Left renal pelvis (tissue), 4 donors: ENCODE data around the gene PIERCE2. TPM values are rescaled to one million over a fixed set of nuclear protein-coding genes. Genes with fewer than 3 reads are reported as not detected.
A peak's percentile ranks its signal among the peaks of the same experiment; 100 is the strongest.
"Not testable (repeated sequence)": the region's sequence is repeated elsewhere in the genome, so short reads cannot be mapped to it uniquely, and the experiment has no call there.

Source experiments
- DNase-seq, 4 donors: peaks; one replicate each; pipeline ENCODE4 v3.0.0-alpha.2; 2013; ENCODE audit warnings: low read depth in 4 of 4, low spot score in 3 of 4
- polyA plus RNA-seq, 4 donors: library from polyadenylated mRNA; unstranded; fragments of 120-200 nt; gene quantifications; one replicate each; pipeline ENCODE4 v1.2.1, GENCODE V29; 2013; ENCODE audit not compliant: insufficient read length in 4 of 4

The PIERCE2 gene
- polyA plus RNA-seq, 4 donors: 2.9 to 8.1 (median 5.6) TPM

DNA sequence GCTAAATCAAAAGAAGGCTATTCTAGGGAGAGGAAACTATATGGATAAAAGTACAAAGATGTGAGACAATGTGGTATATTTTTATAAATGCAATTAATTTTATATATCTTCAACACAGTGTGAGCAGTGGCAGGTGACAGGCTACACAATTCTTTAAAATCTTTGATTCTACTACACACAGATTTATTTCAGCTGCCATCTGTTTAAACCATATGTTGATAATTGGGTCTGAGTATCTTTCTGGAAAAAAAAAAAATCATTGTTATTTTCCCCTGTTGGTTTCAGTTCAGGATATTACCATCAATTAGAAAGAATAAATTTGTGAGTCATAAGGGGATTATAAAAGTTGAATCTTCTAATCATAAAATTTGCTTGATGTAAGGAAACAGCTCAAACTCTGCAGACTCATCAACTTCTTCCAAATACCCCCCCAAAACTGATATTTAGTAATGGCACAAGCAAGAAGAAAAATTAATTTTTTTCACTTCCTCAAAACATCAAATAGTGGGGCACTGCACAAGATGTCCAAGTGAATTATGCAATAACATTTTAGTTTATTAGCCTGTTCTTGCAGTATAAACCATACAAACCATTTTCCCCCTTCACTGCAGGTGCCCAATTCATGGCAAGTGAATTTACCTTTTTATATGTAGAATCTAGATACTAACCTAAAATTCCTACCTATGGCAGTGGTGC, 12.0 kb downstream of the PIERCE2 start:
- DNase-seq: no peak

DNA sequence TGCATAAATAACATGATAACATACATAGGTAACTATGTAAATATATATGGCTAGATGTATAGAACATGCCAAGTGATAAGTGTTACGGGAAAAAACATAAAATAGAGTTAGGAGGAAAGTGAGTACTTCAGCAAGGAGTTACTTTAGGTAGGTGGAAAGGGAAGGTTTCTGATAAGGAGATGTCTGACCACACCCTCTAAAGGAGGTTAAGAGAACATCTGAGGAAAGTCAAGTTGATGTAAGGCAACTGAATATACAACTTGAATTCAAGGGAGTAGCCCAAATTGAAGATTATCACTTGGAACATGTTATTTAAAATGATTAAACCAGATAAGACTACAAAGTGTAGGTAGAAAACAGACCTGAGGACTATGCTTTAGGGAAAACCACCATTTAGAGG, 13.8 kb downstream of the PIERCE2 start:
- DNase-seq: no peak

DNA sequence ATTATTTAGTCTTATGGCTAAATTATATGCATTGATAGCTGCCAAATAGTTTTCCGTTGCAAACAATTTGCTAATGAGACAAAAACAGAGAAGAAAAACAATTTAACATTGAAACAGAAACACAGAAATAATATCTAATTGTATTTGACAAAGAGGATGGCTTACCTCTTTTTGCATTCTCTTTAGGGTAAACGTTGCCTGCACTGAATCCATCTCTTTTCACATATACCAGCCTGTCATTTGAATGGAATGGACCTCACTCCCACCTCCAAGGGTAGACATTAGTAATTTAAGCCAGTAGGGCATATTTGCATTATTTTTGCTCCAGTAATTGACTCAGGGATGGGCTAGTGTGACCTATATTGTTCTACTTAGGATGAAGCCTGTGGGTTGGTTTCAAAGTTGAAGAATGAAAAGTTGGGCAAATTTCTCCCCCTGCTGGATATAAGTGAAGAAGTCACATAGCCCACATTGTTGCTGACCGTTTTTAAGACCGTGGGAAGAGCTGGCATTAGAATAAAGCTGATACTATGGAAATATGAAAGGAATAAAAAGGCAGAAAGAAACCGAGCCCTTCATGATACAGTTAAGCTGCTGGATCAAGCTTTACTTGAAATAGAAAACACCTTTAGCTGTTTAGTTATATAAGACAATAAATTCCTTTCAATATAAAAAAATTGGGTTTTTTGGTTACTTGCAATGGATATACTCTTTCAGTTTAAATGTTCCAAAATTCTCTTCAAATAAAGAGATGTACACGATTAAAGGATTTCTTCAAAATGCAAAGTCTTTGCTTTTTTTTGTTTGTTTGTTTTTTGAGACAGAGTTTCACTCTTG, 26.9 kb downstream of the PIERCE2 start:
- peak in 3 of 4 donors; percentile 16 to 24 (median 18) for DNase-seq

DNA sequence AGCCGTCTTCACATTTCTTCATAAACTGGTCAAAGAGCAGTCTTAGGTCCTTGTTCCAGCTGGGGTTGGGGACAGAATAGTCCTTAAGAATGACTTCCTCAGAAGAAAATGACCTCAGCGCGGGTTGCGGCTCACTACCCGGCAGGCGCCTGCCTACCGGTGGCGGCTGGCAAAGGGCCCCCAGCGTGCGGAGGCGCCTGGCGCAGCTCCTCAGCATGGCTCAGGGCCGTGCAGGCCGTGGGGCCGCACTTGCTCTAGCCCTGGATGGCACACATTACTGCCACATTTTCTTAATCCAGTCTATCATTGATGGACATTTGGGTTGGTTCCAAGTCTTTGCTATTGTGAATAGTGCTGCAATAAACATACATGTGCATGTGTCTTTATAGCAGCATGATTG, 34.8 kb downstream of the PIERCE2 start:
- not testable (repeated sequence) for DNase-seq

DNA sequence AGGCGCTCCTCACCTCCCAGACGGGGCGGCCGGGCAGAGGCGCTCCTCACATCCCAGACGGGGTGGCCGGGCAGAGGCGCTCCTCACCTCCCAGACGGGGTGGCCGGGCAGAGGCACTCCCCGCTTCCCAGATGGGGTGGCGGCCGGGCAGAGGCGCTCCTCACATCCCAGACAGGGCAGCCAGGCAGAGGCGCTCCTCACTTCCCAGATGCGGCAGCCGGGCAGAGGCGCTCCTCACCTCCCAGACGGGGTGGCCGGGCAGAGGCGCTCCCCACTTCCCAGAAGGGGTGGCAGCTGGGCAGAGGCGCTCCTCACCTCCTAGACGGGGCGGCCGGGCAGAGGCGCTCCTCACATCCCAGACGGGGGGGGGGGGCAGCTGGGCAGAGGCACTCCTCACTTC, 37.6 kb downstream of the PIERCE2 start:
- not testable (repeated sequence) for DNase-seq

DNA sequence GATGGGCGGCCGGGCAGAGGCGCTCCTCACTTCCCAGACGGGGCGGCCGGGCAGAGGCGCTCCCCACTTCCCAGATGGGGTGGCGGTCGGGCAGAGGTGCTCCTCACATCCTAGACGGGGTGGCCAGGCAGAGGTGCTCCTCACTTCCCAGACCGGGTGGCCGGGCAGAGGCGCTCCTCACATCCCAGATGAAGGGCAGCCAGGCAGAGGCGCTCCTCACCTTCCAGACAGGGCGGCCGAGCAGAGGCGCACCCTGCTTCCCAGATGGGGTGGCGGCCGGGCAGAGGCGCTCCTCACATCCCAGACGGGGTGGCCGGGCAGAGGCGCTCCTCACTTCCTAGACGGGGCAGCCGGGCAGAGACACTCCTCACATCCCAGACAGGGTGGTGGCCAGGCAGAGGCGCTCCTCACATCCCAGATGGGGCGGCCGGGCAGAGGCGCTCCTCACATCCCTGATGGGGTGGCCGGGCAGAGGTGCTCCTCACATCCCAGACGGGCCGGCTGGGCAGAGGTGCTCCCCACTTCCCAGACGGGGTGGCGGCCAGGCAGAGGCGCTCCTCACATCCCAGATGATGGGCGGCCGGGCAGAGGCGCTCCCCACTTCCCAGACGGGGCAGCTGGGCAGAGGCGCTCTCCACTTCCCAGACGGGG, 38.2 kb downstream of the PIERCE2 start:
- DNase-seq: not testable (repeated sequence)

DNA sequence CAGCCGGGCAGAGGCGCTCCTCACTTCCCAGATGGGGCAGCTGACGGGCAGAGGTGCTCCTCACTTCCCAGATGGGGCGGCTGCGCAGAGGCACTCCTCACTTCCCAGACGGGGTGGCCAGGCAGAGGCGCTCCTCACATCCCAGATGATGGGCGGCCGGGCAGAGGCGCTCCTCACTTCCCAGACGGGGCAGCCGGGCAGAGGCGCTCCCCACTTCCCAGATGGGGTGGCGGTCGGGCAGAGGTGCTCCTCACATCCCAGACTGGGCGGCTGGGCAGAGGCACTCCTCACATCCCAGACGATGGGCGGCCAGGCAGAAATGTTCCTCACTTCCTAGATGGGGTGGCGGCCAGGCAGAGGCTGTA, 38.7 kb downstream of the PIERCE2 start:
- DNase-seq: not testable (repeated sequence)

DNA sequence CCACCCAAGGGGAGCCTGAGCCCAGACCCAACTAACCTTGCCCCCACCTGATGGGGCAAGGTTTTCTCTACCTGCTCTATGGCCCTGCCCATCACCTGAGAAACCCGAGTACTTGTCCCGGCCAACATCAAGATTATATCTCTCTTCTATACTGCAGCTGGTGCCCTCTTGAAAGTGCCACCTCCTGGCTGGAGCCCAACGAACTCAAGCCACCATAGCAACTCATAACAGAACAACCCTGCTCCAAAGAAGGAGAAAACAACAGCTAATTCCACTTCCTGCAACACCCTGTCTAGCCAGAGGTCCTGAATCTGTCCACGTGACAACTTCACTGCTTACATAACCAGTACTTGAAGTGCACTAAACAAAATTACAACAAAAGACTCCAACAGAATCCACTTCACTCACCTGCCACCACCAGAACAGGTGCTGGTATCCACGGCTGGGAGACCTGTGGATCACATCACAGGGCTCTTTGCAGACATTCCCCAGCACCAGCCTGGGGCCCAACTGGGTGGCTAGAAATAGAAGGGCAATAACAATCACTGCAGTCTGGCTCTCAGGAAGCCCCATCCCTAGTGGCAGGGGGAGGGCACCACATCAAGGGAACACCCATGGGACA, 49.2 kb downstream of the PIERCE2 start:
- DNase-seq: no peak

DNA sequence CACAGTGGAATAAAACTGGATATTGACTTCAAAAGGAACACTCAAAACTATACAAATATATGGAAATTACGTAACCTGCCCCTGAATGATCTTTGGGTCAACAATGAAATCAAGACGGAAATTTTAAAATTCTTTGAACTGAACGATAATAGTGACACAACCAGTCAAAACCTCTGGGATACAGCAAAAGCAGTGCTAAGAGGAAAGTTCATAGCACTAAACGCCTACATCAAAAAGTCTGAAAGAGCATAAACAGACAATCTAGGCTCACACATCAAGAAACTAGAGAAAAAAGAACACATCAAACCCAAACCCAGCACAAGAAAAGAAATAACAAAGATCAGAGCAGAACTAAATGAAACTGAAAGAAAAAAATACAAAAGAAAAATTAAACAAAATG, 53.2 kb downstream of the PIERCE2 start:
- no peak for DNase-seq

DNA sequence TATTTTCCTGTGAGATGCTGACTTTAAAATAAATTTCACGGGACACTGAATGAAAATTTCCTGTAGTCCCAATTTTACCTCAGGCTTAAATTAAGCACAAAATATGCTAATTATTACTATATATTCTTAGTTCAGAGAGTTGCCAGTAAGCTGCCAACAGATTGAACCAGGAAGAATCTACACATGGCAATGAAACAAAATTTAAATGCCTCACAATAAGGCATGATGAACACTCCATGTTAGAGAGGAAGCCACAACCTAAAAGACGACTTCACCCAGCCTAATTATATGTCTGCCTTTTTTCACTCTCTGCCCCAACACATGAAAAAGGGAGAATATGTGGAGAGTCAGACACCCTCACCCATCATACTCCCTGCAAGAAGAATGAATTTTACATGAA, 60.0 kb downstream of the PIERCE2 start:
- no peak for DNase-seq

Other genes starting within 250 kb of the PIERCE2 start
- 100 to 1,000 TPM; 114 to 170 (median 143) TPM for gene RSL24D1, start 211.6 kb upstream of the PIERCE2 start, polyA plus RNA-seq
- gene RAB27A, start 118.7 kb upstream of the PIERCE2 start, polyA plus RNA-seq: 10 to 100 TPM; 16.7 to 20.7 (median 19.1) TPM
- 10 to 100 TPM; 11.1 to 17.1 (median 15.9) TPM for gene PIGBOS1, start 89.4 kb upstream of the PIERCE2 start, polyA plus RNA-seq
- gene PIGB, start 89.3 kb upstream of the PIERCE2 start, polyA plus RNA-seq: 10 to 100 TPM; 16.9 to 26.0 (median 20.0) TPM
- 10 to 100 TPM; 51.3 to 71.3 (median 66.2) TPM for gene CCPG1, start 136 bp upstream of the PIERCE2 start, polyA plus RNA-seq
- 10 to 100 TPM in 1 of 4 donors, 1 to 10 TPM in 3; 3.7 to 10.1 (median 9.5) TPM for gene DNAAF4, start 99.7 kb downstream of the PIERCE2 start, polyA plus RNA-seq
- 10 to 100 TPM; 15.4 to 22.3 (median 17.6) TPM for gene PYGO1, start 179.8 kb downstream of the PIERCE2 start, polyA plus RNA-seq